GM20431 (cell line): ENCODE data around the gene WNT9A.

Experiments used
- in situ Hi-C: fragments of 300-500 bp; cut with MseI, MboI; formaldehyde crosslinking; loops from one replicate; pipeline ENCODE4 v1.15.0; 2020; ENCODE audit warnings: low sequenced_read_pairs; ENCODE audit not compliant: unreplicated experiment

The WNT9A gene

GRCh38 chr1:227926216-227926791 lies 21.4 kb downstream of the WNT9A start:
- in situ Hi-C loops: no loop called here

- in situ Hi-C loops: no loop called here
Observed at GRCh38 chr1:227925582-227926198, 22.0 kb downstream of the WNT9A start.

GRCh38 chr1:227924833-227925574 lies 22.7 kb downstream of the WNT9A start:
- in situ Hi-C loops: no loop called here

- in situ Hi-C loops: no loop called here
Observed at GRCh38 chr1:227924168-227924832, 23.4 kb downstream of the WNT9A start.

GRCh38 chr1:227923353-227924167 lies 24.2 kb downstream of the WNT9A start:
- in situ Hi-C loops: no loop called here

GRCh38 chr1:227922501-227923352 lies 25.0 kb downstream of the WNT9A start:
- in situ Hi-C loops: no loop called here

- in situ Hi-C loops: no loop called here
Observed at GRCh38 chr1:227921461-227922185, 26.1 kb downstream of the WNT9A start.

- in situ Hi-C loops: no loop called here
Observed at GRCh38 chr1:227920896-227921295, 26.8 kb downstream of the WNT9A start.

GRCh38 chr1:227920426-227920825 lies 27.3 kb downstream of the WNT9A start:
- in situ Hi-C loops: no loop called here

GRCh38 chr1:227919906-227920305 lies 27.8 kb downstream of the WNT9A start:
- in situ Hi-C loops: no loop called here

- in situ Hi-C loops: no loop called here
Observed at GRCh38 chr1:227918736-227919135, 29.0 kb downstream of the WNT9A start.

- in situ Hi-C loops: no loop called here
Observed at GRCh38 chr1:227918083-227918700, 29.5 kb downstream of the WNT9A start.

- in situ Hi-C loops: no loop called here
Observed at GRCh38 chr1:227917081-227917950, 30.4 kb downstream of the WNT9A start.

- in situ Hi-C loops: no loop called here
Observed at GRCh38 chr1:227916655-227917054, 31.1 kb downstream of the WNT9A start.

- in situ Hi-C loops: no loop called here
Observed at GRCh38 chr1:227915564-227916553, 31.9 kb downstream of the WNT9A start.
